PFSK-1 (cell line): ENCODE results near the gene ACAD9.

Source experiments
- POLR2AphosphoS5 ChIP-seq: IDR thresholded peaks from 2 replicates; pipeline ENCODE4 v1.6.1; 2012; ENCODE audit warnings: low read depth, mild to moderate bottlenecking, control low read depth, low read length, moderate library complexity
- SIN3A ChIP-seq: IDR thresholded peaks from 2 replicates; pipeline ENCODE4 v1.6.1; 2012; ENCODE audit warnings: mild to moderate bottlenecking, low read length, moderate library complexity, borderline replicate concordance; ENCODE audit not compliant: insufficient read depth
- TAF1 ChIP-seq: IDR thresholded peaks from 2 replicates; pipeline ENCODE4 v1.6.1; 2012; ENCODE audit warnings: low read length, control low read depth, borderline replicate concordance; ENCODE audit not compliant: insufficient read depth
- TF ChIP-seq, protein P1 (sequence below), 2 experiments: IDR thresholded peaks; 2 replicates each; pipeline versions ENCODE4 v1.6.1 to v1.8.0; 2011 to 2012; ENCODE audit warnings: low read depth in 2 of 2, low read length in 2 of 2, control low read depth in 1 of 2, inconsistent platforms in 1 of 2, mild to moderate bottlenecking in 1 of 2, moderate library complexity in 1 of 2; ENCODE audit not compliant: insufficient read depth in 1 of 2

DNA sequence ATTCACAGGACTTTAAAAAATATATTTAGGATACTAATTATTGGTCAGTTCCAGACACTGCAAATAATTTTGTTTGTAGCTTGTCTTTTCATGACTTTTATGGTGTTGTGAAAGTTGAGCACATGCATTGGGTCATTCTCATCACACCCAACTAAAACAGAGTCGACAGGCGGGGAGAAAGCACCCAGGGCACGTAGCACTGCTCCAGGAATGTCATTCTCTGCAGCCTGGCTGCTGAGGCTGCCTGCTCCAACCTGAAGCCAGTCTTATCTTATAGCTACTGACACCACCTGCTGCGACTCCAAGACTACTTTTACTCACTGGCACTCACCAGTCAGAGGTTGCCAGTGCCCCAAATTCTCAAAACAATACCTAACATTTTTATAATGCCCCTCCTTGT is 56.9 kb downstream of the ACAD9 start:
- TF ChIP-seq POLR2AphosphoS5: no peak
- TF ChIP-seq, protein P1, sequence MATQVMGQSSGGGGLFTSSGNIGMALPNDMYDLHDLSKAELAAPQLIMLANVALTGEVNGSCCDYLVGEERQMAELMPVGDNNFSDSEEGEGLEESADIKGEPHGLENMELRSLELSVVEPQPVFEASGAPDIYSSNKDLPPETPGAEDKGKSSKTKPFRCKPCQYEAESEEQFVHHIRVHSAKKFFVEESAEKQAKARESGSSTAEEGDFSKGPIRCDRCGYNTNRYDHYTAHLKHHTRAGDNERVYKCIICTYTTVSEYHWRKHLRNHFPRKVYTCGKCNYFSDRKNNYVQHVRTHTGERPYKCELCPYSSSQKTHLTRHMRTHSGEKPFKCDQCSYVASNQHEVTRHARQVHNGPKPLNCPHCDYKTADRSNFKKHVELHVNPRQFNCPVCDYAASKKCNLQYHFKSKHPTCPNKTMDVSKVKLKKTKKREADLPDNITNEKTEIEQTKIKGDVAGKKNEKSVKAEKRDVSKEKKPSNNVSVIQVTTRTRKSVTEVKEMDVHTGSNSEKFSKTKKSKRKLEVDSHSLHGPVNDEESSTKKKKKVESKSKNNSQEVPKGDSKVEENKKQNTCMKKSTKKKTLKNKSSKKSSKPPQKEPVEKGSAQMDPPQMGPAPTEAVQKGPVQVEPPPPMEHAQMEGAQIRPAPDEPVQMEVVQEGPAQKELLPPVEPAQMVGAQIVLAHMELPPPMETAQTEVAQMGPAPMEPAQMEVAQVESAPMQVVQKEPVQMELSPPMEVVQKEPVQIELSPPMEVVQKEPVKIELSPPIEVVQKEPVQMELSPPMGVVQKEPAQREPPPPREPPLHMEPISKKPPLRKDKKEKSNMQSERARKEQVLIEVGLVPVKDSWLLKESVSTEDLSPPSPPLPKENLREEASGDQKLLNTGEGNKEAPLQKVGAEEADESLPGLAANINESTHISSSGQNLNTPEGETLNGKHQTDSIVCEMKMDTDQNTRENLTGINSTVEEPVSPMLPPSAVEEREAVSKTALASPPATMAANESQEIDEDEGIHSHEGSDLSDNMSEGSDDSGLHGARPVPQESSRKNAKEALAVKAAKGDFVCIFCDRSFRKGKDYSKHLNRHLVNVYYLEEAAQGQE (IDR thresholded peaks at IDR 0.05; ENCODE audit: insufficient read depth in 1 of 2, low read depth in 2 of 2, low read length in 2 of 2): no peak
- no peak for TF ChIP-seq SIN3A
- TF ChIP-seq TAF1: no peak
